HUES6 (cell line): ENCODE measurements around the gene NEDD4.
"Not testable (repeated sequence)": the region's sequence is repeated elsewhere in the genome, so short reads cannot be mapped to it uniquely, and the experiment has no call there.

Source experiments
- H3K27ac ChIP-seq: 2 replicates; pipeline ENCODE4 v1.7.0; 2013; ENCODE audit warnings: low read depth, mild to moderate bottlenecking, low read length, inconsistent platforms
- H3K27me3 ChIP-seq: 2 replicates; pipeline ENCODE4 v1.6.1; 2013; ENCODE audit warnings: low read length; ENCODE audit not compliant: control insufficient read depth, insufficient read depth
- H3K36me3 ChIP-seq: 2 replicates; pipeline ENCODE4 v1.6.1; 2013; ENCODE audit warnings: low read length; ENCODE audit not compliant: control insufficient read depth, insufficient read depth
- H3K4me1 ChIP-seq: 2 replicates; pipeline ENCODE4 v1.6.1; 2013; ENCODE audit warnings: low read length; ENCODE audit not compliant: control insufficient read depth, insufficient read depth
- H3K4me3 ChIP-seq: 2 replicates; pipeline ENCODE4 v1.5.1; 2013; ENCODE audit warnings: low read depth, low read length
- H3K9ac ChIP-seq: one replicate; pipeline ENCODE4 v1.6.1; 2013; ENCODE audit warnings: mild to moderate bottlenecking, low read length
- H3K9me3 ChIP-seq: 2 replicates; pipeline ENCODE4 v1.6.1; 2013; ENCODE audit warnings: low read depth, low read length; ENCODE audit not compliant: control insufficient read depth, insufficient read depth

Gene NEDD4

GRCh38 chr15:55824857-55825613 is 168.4 kb downstream of the NEDD4 start:
- no peak overlapping the region for H3K4me3 ChIP-seq
- no peaks in the 10 kb centered on the region for H3K36me3 ChIP-seq
- H3K27ac ChIP-seq: no peak overlapping the region
- H3K9me3 ChIP-seq: no peaks in the 10 kb centered on the region
- H3K4me1 ChIP-seq: no peaks in the 10 kb centered on the region
- no peak overlapping the region for H3K9ac ChIP-seq
- H3K27me3 ChIP-seq: no peaks in the 10 kb centered on the region

DNA sequence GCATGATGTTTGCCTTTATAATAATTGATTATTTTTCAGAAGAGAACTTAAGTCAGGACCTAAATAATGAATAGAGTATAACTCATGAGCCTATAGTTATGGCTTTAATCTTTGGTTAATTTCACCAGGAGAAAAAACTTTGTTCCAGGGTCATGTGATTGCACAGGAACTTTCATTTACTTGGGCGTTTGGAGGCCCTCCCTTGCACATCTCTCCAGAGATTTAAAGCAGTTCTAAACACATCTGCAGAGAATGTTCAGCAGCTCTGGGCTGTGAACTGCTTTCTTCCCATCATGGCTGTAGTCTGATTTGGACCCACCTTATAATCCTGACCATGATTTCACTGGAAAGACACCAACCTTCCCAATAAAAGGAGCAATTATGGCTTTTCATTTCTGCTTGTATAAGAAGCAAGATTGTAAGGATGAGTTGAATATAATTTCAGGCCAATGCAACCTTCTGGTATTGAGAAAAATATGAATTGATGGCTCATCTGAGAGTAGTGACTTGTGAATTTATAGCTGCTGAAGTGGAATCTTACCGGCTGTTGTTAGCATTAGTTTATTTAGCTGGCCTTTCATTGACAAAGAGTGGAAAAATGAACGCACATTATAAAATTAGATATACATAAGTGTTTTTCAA is 169.6 kb downstream of the NEDD4 start:
- Histone ChIP-seq H3K9me3 (no peaks in the 10 kb centered on the region), H3K9ac (no peak overlapping the region), H3K4me1 (peaks cover 3% of the 10 kb centered on the region; the same call in 1 of the 2 replicates), H3K27ac (no peak overlapping the region), H3K36me3 (no peaks in the 10 kb centered on the region), H3K4me3 (no peak overlapping the region), H3K27me3 (no peaks in the 10 kb centered on the region)

GRCh38 chr15:55823191-55823670 is 170.2 kb downstream of the NEDD4 start:
- H3K36me3 ChIP-seq: no peaks in the 10 kb centered on the region
- H3K9ac ChIP-seq: no peak overlapping the region
- H3K4me1 ChIP-seq: peaks cover 3% of the 10 kb centered on the region; the same call in 1 of the 2 replicates
- no peaks in the 10 kb centered on the region for H3K27me3 ChIP-seq
- H3K9me3 ChIP-seq: no peaks in the 10 kb centered on the region
- H3K4me3 ChIP-seq: no peak overlapping the region
- H3K27ac ChIP-seq: no peak overlapping the region

DNA sequence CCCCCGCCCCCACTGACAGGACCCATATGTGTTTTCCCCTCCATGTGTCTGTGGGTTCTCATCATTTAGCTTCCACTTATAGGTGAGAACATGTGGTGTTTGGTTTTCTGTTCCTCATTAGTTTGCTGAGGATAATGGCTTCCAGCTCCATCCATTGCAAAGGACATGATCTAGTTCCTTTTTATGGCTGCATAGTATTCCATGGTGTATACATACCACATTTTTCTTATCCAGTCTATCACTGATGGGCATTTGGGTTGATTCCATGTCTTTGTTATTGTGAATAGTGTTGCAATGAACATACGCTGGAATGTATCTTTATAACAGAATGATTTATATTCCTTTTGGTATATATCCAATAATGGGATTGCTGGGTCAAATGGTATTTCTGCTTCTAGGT is 171.7 kb downstream of the NEDD4 start:
- H3K9me3 ChIP-seq, H3K9ac ChIP-seq, H3K36me3 ChIP-seq, H3K4me1 ChIP-seq, H3K27ac ChIP-seq, H3K27me3 ChIP-seq, H3K4me3 ChIP-seq: not testable (repeated sequence)

- Histone ChIP-seq H3K4me1 (peaks cover 3% of the 10 kb centered on the region; the same call in 1 of the 2 replicates), H3K9ac (no peak overlapping the region), H3K4me3 (no peak overlapping the region), H3K9me3 (no peaks in the 10 kb centered on the region), H3K27ac (no peak overlapping the region), H3K27me3 (no peaks in the 10 kb centered on the region), H3K36me3 (no peaks in the 10 kb centered on the region)
Observed at GRCh38 chr15:55820043-55820442, 173.4 kb downstream of the NEDD4 start.

- H3K36me3 ChIP-seq: no peaks in the 10 kb centered on the region
- no peak overlapping the region for H3K4me3 ChIP-seq
- H3K9me3 ChIP-seq: no peaks in the 10 kb centered on the region
- H3K27me3 ChIP-seq: no peaks in the 10 kb centered on the region
- H3K27ac ChIP-seq: no peak overlapping the region
- peaks cover 3% of the 10 kb centered on the region; the same call in 1 of the 2 replicates for H3K4me1 ChIP-seq
- no peak overlapping the region for H3K9ac ChIP-seq
Observed at GRCh38 chr15:55819397-55820034, 173.9 kb downstream of the NEDD4 start.

DNA sequence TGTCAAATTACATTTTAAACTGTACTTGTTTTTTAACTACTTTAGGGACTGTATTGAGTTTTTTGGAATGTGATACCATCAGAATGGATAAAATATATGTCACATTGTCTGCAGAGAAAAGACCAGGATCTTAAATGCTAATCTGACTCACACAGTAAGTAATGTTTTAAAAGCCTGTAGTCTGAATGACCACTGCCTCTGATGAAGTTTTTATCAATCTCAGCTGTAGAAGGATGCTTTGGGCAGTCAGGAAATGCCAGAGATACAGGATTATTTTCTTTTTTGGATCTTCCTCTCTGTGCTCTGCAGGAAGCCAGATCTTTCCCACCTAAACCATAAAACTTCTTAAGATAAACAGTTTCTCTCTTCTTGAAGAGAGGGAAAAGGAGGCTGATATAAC is 177.4 kb downstream of the NEDD4 start:
- H3K4me3 ChIP-seq: no peak overlapping the region
- no peaks in the 10 kb centered on the region for H3K9me3 ChIP-seq
- H3K36me3 ChIP-seq: no peaks in the 10 kb centered on the region
- no peaks in the 10 kb centered on the region for H3K27me3 ChIP-seq
- H3K27ac ChIP-seq: no peak overlapping the region
- peaks cover 3% of the 10 kb centered on the region; the same call in 1 of the 2 replicates for H3K4me1 ChIP-seq
- no peak overlapping the region for H3K9ac ChIP-seq

- H3K9ac ChIP-seq: no peak overlapping the region
- H3K9me3 ChIP-seq: no peaks in the 10 kb centered on the region
- H3K27ac ChIP-seq: no peak overlapping the region
- no peak overlapping the region for H3K4me3 ChIP-seq
- H3K4me1 ChIP-seq: peaks cover 11% of the 10 kb centered on the region
- no peaks in the 10 kb centered on the region for H3K36me3 ChIP-seq
- H3K27me3 ChIP-seq: no peaks in the 10 kb centered on the region
Observed at GRCh38 chr15:55802600-55803376, 190.6 kb downstream of the NEDD4 start.

DNA sequence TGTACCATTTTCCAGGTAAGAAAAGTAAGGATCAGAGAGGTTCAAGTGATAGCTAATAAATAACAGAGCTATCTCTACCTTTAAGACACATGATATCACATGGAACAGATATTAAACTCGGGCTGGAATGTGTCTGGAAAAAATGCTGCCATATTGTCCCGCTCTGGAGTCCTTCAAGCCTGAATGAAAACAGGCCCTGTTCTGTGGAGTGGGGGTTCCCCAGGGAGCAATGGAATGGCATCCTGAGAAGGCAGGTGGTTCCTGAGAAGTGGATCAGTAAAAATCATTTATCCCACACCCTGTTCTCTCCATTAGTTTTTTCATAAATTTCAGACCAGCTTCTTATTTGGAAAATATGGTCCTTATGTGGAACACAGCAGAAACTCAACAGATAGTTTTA is 193.2 kb downstream of the NEDD4 start:
- no peak overlapping the region for H3K9ac ChIP-seq
- H3K9me3 ChIP-seq: peaks cover 5% of the 10 kb centered on the region
- H3K36me3 ChIP-seq: no peaks in the 10 kb centered on the region
- no peaks in the 10 kb centered on the region for H3K27me3 ChIP-seq
- H3K4me1 ChIP-seq: peaks cover 11% of the 10 kb centered on the region
- no peak overlapping the region for H3K4me3 ChIP-seq
- no peak overlapping the region for H3K27ac ChIP-seq

DNA sequence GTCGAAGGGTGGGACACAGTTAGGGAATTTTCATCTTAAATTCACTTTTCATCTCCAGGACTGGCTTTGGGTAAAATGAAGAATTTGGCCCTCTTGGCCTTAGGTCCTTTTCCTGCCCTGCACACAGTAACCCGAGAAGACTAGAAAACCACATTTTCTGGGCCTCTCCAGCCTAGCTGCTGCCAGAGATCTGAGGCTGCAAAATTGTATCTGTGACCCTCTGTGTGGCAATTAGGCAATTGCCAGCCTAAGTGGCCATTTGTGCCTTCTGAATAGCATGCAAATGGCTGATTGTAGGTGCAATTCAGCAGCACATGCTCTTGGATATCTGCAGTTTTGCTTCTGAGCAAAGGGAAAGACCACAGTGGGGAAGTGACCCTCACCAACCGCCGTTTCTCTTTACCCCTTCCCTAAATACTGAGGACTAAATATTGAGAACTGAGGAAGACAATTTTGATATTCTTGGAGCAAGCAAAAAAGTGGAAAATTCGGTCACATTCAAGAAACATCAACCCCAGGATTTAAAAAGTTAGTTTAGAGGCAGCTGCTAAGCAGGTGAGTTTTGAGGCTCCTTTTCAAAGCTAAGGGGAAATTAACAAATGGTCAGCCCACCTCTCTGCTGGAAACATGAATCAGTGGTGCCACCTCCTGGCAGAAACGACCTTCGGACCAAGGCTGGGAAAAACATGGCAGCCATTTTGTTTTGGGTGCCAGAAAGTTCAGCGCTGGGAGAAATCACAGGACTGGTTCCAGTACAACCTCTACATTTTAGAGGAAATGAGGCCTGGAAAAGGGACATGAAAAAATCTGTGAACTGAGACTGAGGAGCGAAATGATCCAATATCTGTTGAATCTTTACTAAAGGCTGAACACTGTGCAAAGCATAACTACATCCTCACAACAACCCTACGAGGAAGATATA is 193.9 kb downstream of the NEDD4 start:
- no peak overlapping the region for H3K27ac ChIP-seq
- peaks cover 11% of the 10 kb centered on the region for H3K4me1 ChIP-seq
- H3K27me3 ChIP-seq: no peaks in the 10 kb centered on the region
- no peak overlapping the region for H3K4me3 ChIP-seq
- H3K9me3 ChIP-seq: peaks cover 11% of the 10 kb centered on the region
- H3K36me3 ChIP-seq: no peaks in the 10 kb centered on the region
- no peak overlapping the region for H3K9ac ChIP-seq
